Lower leg skin (tissue), 4 donors: ENCODE results near the gene CUL7. TPM values are rescaled to one million over a fixed set of nuclear protein-coding genes. Genes with fewer than 3 reads are reported as not detected.
"Not testable (repeated sequence)": the region's sequence is repeated elsewhere in the genome, so short reads cannot be mapped to it uniquely, and the experiment has no call there.

ENCODE experiments used
- DNase-seq, 2 donors: peaks; one replicate each; pipeline ENCODE4 v3.0.0-alpha.2; 2019; ENCODE audit warnings: low spot score in 2 of 2
- H3K4me3 ChIP-seq: fragments of 200-600 bp; sonication (generic); 2 replicates; pipeline ENCODE4 v1.5.1; 2017; ENCODE audit warnings: mild to moderate bottlenecking, low read depth; ENCODE audit not compliant: poor library complexity, severe bottlenecking
- POLR2A ChIP-seq, 2 donors: fragments of 450-650 bp; IDR thresholded peaks; one replicate each; pipeline ENCODE4 v1.6.1; 2016 to 2017; ENCODE audit warnings: antibody characterized with exemption in 2 of 2, mild to moderate bottlenecking in 1 of 2, moderate library complexity in 1 of 2
- WGBS, 2 donors: methylation state at CpG; one replicate each; pipeline ENCODE4 v1.1.5; 2018; 5-methylcytosine and 5-hydroxymethylcytosine counted together
- intact Hi-C: fragments of 100-400 bp; cut with DNase I; formaldehyde crosslinking; loops from one replicate; pipeline ENCODE4 v1.15.0; 2023; ENCODE audit warnings: low total_unique reads
- total RNA-seq, 4 donors: library from RNA; depleted of rRNA; stranded (reverse); fragments of >200 nt; gene quantifications; one replicate each; pipeline ENCODE4 v1.1.0, GENCODE V29; 2016
- TF ChIP-seq, protein P1 (sequence below), 3 donors: fragments of 450-650 bp; IDR thresholded peaks; one replicate each; pipeline ENCODE4 v1.5.1; 2016; ENCODE audit warnings: antibody characterized with exemption in 3 of 3, mild to moderate bottlenecking in 3 of 3, moderate library complexity in 2 of 3

The CUL7 gene
- total RNA-seq, 4 donors from 2014 or later: 11.8 to 18.2 (median 13.6) TPM

DNA sequence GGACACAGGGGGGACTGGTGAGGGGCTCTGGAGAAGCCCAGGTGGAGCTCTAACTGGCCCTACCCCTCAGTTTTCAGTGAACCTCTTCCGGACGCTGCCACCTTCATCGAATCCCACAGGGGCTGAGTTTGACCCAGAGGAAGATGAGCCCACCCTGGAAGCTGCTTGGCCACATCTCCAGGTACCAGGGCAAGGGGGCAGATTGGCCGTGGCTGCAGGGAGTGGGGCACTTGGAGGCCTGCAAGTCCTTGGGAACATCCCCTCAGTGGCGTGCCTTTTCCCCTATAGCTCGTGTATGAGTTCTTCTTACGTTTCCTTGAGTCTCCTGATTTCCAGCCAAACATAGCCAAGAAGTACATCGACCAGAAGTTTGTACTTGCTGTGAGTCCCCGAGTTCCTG, 46.5 kb downstream of the CUL7 start:
- no peak for DNase-seq
- WGBS, 2 donors: 93 to 94% methylated on average over 9 of the region's 9 CpGs
- H3K4me3 ChIP-seq: no peak overlapping the region
- intact Hi-C loops: no loop called here
- TF ChIP-seq, protein P1, sequence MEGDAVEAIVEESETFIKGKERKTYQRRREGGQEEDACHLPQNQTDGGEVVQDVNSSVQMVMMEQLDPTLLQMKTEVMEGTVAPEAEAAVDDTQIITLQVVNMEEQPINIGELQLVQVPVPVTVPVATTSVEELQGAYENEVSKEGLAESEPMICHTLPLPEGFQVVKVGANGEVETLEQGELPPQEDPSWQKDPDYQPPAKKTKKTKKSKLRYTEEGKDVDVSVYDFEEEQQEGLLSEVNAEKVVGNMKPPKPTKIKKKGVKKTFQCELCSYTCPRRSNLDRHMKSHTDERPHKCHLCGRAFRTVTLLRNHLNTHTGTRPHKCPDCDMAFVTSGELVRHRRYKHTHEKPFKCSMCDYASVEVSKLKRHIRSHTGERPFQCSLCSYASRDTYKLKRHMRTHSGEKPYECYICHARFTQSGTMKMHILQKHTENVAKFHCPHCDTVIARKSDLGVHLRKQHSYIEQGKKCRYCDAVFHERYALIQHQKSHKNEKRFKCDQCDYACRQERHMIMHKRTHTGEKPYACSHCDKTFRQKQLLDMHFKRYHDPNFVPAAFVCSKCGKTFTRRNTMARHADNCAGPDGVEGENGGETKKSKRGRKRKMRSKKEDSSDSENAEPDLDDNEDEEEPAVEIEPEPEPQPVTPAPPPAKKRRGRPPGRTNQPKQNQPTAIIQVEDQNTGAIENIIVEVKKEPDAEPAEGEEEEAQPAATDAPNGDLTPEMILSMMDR (IDR thresholded peaks at IDR 0.05): no peak
- TF ChIP-seq POLR2A (IDR thresholded peaks at IDR 0.05): no peak

DNA sequence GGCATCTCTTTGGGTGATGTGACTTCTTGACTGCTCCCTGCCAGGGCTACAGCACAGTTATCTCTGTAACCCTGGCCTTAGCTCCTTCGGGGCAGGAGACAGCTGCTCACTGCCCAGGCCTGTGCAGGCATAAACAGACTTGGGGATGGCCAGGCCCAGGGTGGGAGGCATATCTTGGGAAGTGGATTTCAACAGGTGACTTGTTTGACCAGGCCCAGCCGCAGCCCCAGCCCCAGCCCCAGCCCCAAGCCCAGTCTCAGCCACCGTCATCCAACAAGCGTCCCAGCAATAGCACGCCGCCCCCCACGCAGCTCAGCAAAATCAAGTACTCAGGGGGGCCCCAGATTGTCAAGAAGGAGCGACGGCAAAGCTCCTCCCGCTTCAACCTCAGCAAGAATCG, 47.4 kb downstream of the CUL7 start:
- WGBS, 2 donors: 94 to 96% methylated on average over 11 of the region's 11 CpGs
- DNase-seq: no peak
- intact Hi-C loops: no loop called here
- TF ChIP-seq POLR2A (IDR thresholded peaks at IDR 0.05): no peak
- TF ChIP-seq, protein P1 (IDR thresholded peaks at IDR 0.05): no peak
- no peak overlapping the region for H3K4me3 ChIP-seq

DNA sequence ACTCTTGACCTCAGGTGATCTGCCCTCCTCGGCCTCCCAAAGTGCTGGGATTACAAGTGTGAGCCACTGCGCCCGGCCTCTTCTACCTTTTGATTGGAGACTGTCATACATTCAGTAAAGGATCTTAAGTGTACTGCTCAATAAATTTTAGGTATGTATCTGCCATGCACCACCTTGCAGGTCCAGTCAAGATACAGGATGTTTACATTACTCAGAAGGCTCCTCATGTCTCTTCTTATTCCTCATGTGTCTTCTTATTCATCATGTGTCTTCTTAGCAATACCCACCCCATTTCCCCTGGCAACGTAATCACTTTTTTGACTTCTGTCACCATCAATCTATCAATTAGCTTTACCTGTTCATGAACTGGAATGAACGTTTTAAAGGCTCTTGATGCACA, 47.8 kb downstream of the CUL7 start:
- no peak overlapping the region for H3K4me3 ChIP-seq
- intact Hi-C loops: no loop called here
- 90 to 92% methylated on average over 5 of the region's 5 CpGs for WGBS, 2 donors
- no peak for TF ChIP-seq POLR2A (IDR thresholded peaks at IDR 0.05)
- TF ChIP-seq, protein P1 (IDR thresholded peaks at IDR 0.05): no peak
- no peak for DNase-seq

DNA sequence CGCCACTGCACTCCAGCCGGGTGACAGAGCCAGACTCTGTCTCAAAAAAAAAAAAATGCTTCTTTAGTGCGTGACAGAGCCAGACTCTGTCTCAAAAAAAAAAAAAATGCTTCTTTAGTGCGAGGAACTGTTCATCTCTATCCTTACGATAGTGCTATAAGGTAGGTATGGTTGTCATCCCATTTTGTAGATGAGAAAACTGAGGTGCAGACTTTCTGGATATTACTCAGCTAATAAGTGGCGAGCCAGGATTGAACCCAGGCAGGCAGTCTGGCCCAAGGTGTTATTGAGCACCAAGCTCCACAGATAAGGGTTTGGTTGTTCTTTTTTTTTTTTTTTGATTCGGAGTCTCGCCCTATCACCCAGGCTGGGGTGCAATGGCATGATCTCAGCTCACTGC, 51.8 kb downstream of the CUL7 start:
- H3K4me3 ChIP-seq: no peak overlapping the region
- 92 to 96% methylated on average over 8 of the region's 8 CpGs for WGBS, 2 donors
- DNase-seq: no peak
- TF ChIP-seq POLR2A (IDR thresholded peaks at IDR 0.05): no peak
- TF ChIP-seq, protein P1 (IDR thresholded peaks at IDR 0.05): no peak
- intact Hi-C loops: no loop called here

DNA sequence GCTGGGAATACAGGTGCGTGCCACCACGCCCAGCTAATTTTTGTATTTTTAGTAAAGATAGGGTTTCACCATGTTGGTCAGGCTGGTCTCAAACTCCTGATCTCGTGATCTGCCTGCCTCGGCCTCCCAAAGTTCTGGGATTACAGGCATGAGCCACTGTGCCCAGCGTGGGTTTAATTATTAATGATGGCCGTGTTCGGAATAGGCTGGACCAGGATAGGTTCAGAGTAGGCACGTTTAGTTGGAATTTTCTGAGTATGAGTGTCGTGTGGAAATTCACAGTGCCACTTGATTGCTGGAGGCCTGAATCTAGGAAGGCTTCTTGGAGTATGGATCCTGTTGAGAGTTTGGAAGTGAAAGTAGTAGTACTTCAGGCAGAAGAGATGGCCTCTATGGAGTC, 55.4 kb downstream of the CUL7 start:
- 92 to 93% methylated on average over 9 of the region's 9 CpGs for WGBS, 2 donors
- intact Hi-C loops, DNase-seq, H3K4me3 ChIP-seq: not testable (repeated sequence)

DNA sequence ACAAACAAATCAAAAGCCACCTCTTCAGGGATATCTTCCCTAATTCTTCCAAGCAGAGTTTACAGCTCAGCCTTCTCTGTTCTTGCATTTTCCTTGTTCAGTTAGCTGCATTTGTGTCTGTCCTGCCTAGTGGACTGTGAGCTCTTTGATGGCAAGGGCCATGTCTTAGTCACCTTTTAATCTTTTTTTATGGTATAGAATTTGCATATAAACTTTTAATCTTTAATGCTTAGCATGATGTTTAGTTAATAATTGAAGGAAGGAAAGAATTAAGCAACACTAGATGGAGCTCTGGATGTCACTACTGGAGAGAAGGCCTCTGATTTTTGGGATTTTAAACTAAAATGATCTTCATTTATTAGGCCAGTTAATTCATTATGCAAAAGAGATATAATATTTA, 57.1 kb downstream of the CUL7 start:
- no peak for TF ChIP-seq POLR2A (IDR thresholded peaks at IDR 0.05)
- TF ChIP-seq, protein P1 (IDR thresholded peaks at IDR 0.05): no peak
- H3K4me3 ChIP-seq: no peak overlapping the region
- DNase-seq: no peak
- intact Hi-C loops: no loop called here
